BLaER1 treated with 17β-estradiol and CSF1 and Interleukin-3, amounts not matched to agents 10 nM and 100 nM (cell line): ENCODE measurements around the gene KIAA2012.

Source experiments
- H3K27ac ChIP-seq, 11 experiments: shearing (Covaris generic); formaldehyde crosslinking; 2 replicates each; pipeline ENCODE4 v1.8.1; 2022
- H3K27me3 ChIP-seq, 11 experiments: shearing (Covaris generic); formaldehyde crosslinking; 2 replicates each; pipeline ENCODE4 v1.8.1; 2022
- H3K36me3 ChIP-seq, 11 experiments: shearing (Covaris generic); formaldehyde crosslinking; 2 replicates each; pipeline ENCODE4 v1.8.1; 2022
- H3K4me1 ChIP-seq, 10 experiments: shearing (Covaris generic); formaldehyde crosslinking; 2 replicates each; pipeline ENCODE4 v1.8.1; 2022
- H3K4me2 ChIP-seq, 11 experiments: shearing (Covaris generic); formaldehyde crosslinking; 2 replicates each; pipeline ENCODE4 v1.8.1; 2022
- H3K4me3 ChIP-seq, 10 experiments: shearing (Covaris generic); formaldehyde crosslinking; 2 replicates each; pipeline ENCODE4 v1.8.1; 2022
- H3K9ac ChIP-seq, 11 experiments: shearing (Covaris generic); formaldehyde crosslinking; 2 replicates each; pipeline ENCODE4 v1.8.1; 2022
- H3K9me3 ChIP-seq, 11 experiments: shearing (Covaris generic); formaldehyde crosslinking; replicated peaks in 1 of 11; 2 replicates each; pipeline ENCODE4 v1.8.1; 2022
- H4K20me1 ChIP-seq, 11 experiments: shearing (Covaris generic); formaldehyde crosslinking; 2 replicates each; pipeline ENCODE4 v1.8.1; 2022
- Cebpa-rat ChIP-seq, 11 experiments: shearing (Covaris generic); IDR thresholded peaks; 2 replicates each; pipeline ENCODE4 v1.8.1; 2022

KIAA2012 gene

DNA sequence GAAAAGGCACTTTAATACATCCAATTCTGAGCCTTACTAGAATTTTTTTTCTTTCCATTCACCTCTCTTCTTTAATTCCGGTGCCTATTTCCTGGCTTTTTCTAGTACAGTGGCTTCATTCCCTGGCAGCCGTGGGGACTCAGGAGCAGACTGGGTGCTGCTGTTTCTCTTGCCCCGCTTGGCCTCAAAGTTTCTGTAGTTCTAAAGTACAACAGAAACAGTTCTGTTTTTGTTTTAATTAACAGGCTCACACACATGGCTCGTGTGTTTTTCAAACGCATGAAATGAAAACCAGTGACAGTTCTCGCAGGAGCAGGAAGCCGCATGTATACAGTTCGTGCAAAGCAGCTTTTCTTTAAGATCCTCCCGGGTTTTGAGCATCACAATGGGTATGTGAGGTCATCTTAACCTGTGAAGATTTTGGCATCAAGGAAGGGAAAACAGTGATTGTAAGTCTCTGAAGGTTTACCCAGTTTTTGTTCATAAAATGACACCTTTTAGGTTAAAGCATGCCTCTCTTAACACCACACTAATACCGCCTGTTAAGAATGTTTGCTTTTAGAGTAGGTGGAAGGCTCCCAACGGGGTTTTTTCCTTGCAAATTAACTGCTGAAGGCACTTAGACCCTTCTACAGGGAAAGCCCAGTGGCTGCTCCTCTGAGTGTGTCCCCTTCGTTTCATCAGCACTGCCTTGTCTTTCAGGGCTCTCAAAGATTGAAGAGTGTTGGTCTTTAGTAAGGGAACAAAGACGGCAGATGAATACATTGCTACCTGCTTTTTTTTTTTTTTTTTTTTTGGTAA lies 33.6 kb upstream of the KIAA2012 start:
- Histone ChIP-seq H3K4me1 (peaks cover 10 to 46% (median 18%) of the 10 kb centered on the region in 10 experiments), H3K4me2 (peak overlapping the region in 3 of 11 experiments; percentile 7 to 29 (median 13); a peak in 2 of 22 replicates), H3K4me3 (no peak overlapping the region), H3K27ac (no peak overlapping the region), H4K20me1 (peaks cover 10 to 26% (median 15%) of the 10 kb centered on the region in 11 experiments; a peak in 17 of 22 replicates), H3K9me3 (no peaks in the 10 kb centered on the region), H3K9ac (no peak overlapping the region), H3K27me3 (peaks cover 17 to 36% (median 33%) of the 10 kb centered on the region in 11 experiments), H3K36me3 (no peaks in the 10 kb centered on the region)
- TF ChIP-seq Cebpa-rat (IDR thresholded peaks at IDR 0.05), result no peak

DNA sequence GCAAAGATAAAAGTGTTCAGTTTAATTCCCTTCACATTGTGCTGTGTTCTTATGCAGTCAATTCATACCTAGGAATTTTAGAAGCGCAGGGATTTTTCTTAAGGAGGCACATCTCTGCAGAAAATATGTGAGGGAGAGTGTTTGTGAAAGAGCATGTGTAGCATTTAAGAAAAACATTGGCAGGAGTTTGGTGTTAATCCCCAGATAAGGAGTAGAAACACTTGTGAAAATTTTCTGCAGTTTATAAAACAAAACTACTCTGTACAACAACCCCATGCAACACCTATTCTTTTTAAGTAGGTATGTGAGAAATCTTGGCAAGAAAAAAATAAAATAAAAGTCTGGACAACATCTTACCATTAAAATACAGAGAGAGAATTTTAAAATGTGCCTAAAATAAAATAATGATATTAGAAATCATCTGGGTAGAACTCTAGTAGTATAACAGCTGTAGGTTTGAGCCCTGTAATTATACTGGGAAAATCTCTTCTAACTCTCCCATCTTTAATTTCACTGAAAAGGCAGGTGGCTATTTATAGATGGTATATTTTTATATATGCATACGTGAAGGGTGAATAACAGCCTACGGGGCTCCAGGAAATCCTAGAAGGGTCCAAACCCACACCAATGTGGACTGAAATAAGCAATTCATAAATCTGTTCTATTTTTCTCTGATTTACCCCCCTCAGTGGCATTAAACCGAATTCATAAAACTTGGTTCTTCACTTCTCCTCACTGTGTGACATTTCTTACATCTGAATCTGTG lies 32.8 kb upstream of the KIAA2012 start:
- Histone ChIP-seq H3K4me1 (peaks cover 2 to 40% (median 10%) of the 10 kb centered on the region in 10 experiments), H3K4me3 (no peak overlapping the region)

DNA sequence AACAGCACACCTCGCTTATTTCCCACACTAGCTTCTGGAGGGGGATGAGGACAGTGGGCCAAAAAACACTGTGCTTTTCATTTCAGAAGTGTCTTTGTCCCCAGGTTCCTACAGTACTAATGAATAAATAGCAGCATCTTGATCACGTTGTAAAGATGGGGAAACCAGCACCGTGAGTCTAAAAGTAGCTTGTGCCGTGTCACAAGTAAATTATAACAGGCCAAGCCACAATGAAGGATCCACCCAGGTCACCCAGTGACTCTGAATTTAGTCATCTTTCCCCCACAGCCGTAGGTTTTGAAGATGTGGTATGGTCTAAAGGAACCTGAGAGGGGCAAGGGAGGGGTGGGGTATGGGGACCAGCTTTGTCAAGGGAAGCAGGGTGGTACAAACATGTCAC lies 30.6 kb upstream of the KIAA2012 start:
- H3K4me3 ChIP-seq, result no peak overlapping the region
- H3K27me3 ChIP-seq, result peaks cover 0 to 7% (median 4%) of the 10 kb centered on the region in 11 experiments; a peak in 9 of 22 replicates
- H3K27ac ChIP-seq, result no peak overlapping the region
- H3K4me2 ChIP-seq, result no peak overlapping the region
- no peaks in the 10 kb centered on the region for H3K36me3 ChIP-seq
- no peak for TF ChIP-seq Cebpa-rat (IDR thresholded peaks at IDR 0.05)
- no peaks in the 10 kb centered on the region for H4K20me1 ChIP-seq
- H3K9me3 ChIP-seq, result no peaks in the 10 kb centered on the region
- peaks cover 0 to 18% (median 6%) of the 10 kb centered on the region in 10 experiments; a peak in 9 of 20 replicates for H3K4me1 ChIP-seq
- no peak overlapping the region for H3K9ac ChIP-seq

More for the DNA sequence above, 32.8 kb upstream of the KIAA2012 start:
- H3K27me3 ChIP-seq, result peaks cover 14 to 29% (median 25%) of the 10 kb centered on the region in 11 experiments
- peak overlapping the region in 1 of 11 experiments; percentile 6; a peak in 1 of 22 replicates for H3K4me2 ChIP-seq
- no peak for TF ChIP-seq Cebpa-rat (IDR thresholded peaks at IDR 0.05)
- no peaks in the 10 kb centered on the region for H3K36me3 ChIP-seq
- H3K9me3 ChIP-seq, result no peaks in the 10 kb centered on the region
- H4K20me1 ChIP-seq, result peaks cover 3 to 18% (median 8%) of the 10 kb centered on the region in 11 experiments; a peak in 17 of 22 replicates
- no peak overlapping the region for H3K27ac ChIP-seq
- no peak overlapping the region for H3K9ac ChIP-seq

DNA sequence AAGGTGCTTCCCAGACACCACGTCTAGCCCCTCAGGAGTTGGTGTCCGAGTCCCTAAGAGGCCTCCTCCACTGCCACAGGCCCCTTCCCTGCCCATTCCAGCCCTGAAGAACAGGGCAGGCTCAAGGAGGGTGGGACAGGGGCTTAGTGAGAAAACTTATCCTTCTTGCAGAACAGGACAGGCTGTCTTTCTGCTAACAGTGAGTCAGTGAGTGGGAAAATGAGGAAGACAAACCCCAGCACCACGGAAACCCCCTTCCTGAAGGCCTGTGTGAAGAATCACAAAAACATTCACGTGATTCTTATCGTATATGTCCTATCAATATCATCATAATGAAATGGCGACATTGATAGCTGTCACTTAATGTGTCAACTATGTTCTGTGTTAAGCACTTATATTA lies 29.6 kb upstream of the KIAA2012 start:
- peaks cover 0 to 13% (median 6%) of the 10 kb centered on the region in 10 experiments; a peak in 9 of 20 replicates for H3K4me1 ChIP-seq
- peak overlapping the region in 3 of 11 experiments; percentile 33 to 57 (median 36); a peak in 6 of 22 replicates for H3K4me2 ChIP-seq
- H3K36me3 ChIP-seq, result no peaks in the 10 kb centered on the region
- H3K4me3 ChIP-seq, result no peak overlapping the region
- no peaks in the 10 kb centered on the region for H4K20me1 ChIP-seq
- H3K27ac ChIP-seq, result no peak overlapping the region
- H3K9me3 ChIP-seq, result no peaks in the 10 kb centered on the region
- no peak overlapping the region for H3K9ac ChIP-seq
- no peak for TF ChIP-seq Cebpa-rat (IDR thresholded peaks at IDR 0.05)
- peaks cover 0 to 4% (median 0%) of the 10 kb centered on the region in 11 experiments; a peak in 3 of 22 replicates for H3K27me3 ChIP-seq

DNA sequence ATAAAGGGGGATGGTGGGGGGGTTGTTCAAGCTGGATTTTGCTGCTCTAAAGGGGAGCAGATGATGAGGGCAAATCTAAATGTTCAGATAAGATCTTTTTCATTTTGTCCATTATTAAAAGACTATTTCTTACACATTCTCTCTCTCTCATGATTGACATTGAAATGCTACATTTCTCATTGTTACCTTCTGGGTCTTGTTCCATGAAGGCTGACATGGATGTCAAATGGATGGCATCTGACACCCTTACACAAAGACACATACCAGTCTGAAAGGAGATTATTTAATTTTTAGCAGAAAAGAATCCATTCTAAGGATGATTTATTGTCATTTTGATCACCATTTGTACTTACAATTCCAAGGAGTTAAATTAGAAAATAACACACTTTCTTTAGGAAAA lies 28.3 kb upstream of the KIAA2012 start:
- Histone ChIP-seq H3K4me3 (no peak overlapping the region), H3K4me1 (peaks cover 0 to 9% (median 3%) of the 10 kb centered on the region in 10 experiments; a peak in 9 of 20 replicates), H4K20me1 (no peaks in the 10 kb centered on the region), H3K9me3 (no peaks in the 10 kb centered on the region), H3K27ac (no peak overlapping the region), H3K9ac (no peak overlapping the region), H3K4me2 (no peak overlapping the region), H3K36me3 (no peaks in the 10 kb centered on the region), H3K27me3 (no peaks in the 10 kb centered on the region)
- TF ChIP-seq Cebpa-rat (IDR thresholded peaks at IDR 0.05), result no peak

DNA sequence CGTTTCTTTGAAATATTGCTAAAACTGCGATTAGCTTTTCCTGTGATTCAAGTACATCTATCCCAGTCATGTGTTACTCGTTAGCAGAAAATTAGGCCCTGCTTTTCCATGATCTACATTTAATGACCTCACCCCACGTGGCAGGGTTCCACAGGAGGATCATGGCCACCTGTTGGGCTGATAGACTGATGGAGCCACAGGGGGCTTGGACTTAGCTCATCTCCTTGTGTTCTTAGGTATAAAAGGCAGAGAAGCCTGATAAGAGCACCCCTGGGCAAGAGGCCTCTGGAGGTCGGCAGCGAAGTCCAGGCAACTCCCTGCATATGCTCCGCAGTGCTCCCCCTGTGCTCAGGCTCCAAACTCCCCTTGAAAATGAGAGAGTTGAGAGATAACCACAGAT lies 26.5 kb upstream of the KIAA2012 start:
- H3K9ac ChIP-seq, result no peak overlapping the region
- H3K4me2 ChIP-seq, result no peak overlapping the region
- no peak overlapping the region for H3K27ac ChIP-seq
- H3K36me3 ChIP-seq, result no peaks in the 10 kb centered on the region
- no peaks in the 10 kb centered on the region for H3K27me3 ChIP-seq
- H3K9me3 ChIP-seq, result no peaks in the 10 kb centered on the region
- TF ChIP-seq Cebpa-rat (IDR thresholded peaks at IDR 0.05), result no peak
- H3K4me1 ChIP-seq, result peaks cover 0 to 9% (median 0%) of the 10 kb centered on the region in 10 experiments; a peak in 7 of 20 replicates
- H4K20me1 ChIP-seq, result no peaks in the 10 kb centered on the region
- no peak overlapping the region for H3K4me3 ChIP-seq

DNA sequence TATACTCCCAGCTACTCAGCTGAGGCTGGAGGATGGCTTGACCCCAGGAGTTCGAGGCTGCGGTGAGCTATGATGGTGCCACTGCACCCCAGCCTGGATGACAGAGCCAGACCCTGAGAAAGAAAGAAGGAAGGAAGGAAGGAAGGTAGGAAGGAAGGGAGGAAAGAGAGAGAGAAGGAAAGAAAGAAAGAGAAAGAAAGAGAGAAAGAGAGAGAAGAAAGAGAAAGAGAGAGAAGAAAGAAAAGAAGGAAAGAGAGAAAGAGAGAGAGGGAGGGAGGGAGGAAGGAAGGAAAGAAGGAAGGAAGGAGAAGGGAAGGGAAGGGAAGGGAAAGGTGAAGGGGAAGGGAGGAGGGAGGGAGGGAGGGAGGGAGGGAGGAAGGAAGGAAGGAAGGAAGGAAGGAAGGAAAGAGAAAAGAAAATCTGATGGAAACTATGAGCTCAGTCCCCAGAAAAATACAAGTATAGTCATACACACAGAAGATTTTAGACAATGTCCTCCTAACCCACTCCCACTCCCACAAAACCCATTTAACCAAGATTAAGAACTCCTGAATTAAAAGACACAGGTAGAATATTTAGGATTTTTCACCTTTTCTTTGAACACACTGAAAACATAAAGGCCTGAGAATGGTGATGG lies 23.8 kb upstream of the KIAA2012 start:
- Histone ChIP-seq H3K9ac (no peak overlapping the region), H3K27ac (no peak overlapping the region), H3K9me3 (no peaks in the 10 kb centered on the region), H3K4me2 (no peak overlapping the region), H4K20me1 (no peaks in the 10 kb centered on the region), H3K4me1 (no peaks in the 10 kb centered on the region), H3K27me3 (no peaks in the 10 kb centered on the region), H3K4me3 (no peak overlapping the region), H3K36me3 (no peaks in the 10 kb centered on the region)
- no peak for TF ChIP-seq Cebpa-rat (IDR thresholded peaks at IDR 0.05)

DNA sequence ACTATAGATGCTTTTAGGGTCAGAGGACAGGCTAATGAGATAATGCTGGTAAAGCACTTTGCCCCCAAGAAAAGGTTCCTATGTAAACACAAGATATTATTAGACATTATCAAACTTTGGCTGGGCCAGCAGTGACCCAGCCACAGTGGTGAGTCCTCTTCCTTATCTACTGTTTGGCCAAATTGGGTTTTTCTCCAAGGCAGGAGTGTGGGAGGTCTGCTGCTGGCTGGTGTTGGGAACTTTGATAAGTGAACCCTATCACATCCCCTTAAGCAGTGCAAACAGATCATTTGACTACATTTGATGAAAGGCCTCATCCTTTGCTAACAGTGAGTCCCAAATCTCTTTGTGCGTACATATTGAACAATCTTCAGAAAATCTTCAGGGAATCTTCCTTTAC lies 23.2 kb upstream of the KIAA2012 start:
- H3K4me3 ChIP-seq, result no peak overlapping the region
- H3K4me2 ChIP-seq, result no peak overlapping the region
- H4K20me1 ChIP-seq, result no peaks in the 10 kb centered on the region
- H3K36me3 ChIP-seq, result no peaks in the 10 kb centered on the region
- H3K27ac ChIP-seq, result no peak overlapping the region
- H3K9ac ChIP-seq, result no peak overlapping the region
- H3K9me3 ChIP-seq, result no peaks in the 10 kb centered on the region
- no peaks in the 10 kb centered on the region for H3K4me1 ChIP-seq
- H3K27me3 ChIP-seq, result no peaks in the 10 kb centered on the region
- no peak for TF ChIP-seq Cebpa-rat (IDR thresholded peaks at IDR 0.05)

DNA sequence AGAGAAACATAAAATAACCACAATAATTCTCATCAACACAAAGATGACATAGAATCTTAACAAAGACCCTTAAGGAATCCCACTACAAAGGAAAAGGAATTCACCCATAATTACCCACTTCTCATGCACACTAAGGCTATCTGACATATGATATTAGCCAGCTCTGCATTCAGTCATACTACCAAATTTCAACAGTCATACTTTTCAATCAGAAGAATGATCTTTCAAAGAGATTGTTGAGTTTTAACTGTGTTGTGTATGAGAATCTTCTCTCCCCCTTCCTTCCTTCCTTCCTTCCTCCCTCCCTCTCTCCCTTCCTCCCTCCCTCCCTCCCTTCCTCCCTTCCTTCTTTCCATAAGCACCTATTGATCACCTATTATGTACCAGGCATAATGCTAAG lies 22.4 kb upstream of the KIAA2012 start:
- Histone ChIP-seq H3K36me3 (no peaks in the 10 kb centered on the region), H3K4me3 (no peak overlapping the region), H3K9me3 (no peaks in the 10 kb centered on the region), H3K27ac (no peak overlapping the region), H3K4me2 (no peak overlapping the region), H4K20me1 (no peaks in the 10 kb centered on the region), H3K27me3 (no peaks in the 10 kb centered on the region), H3K4me1 (no peaks in the 10 kb centered on the region), H3K9ac (no peak overlapping the region)
- TF ChIP-seq Cebpa-rat (IDR thresholded peaks at IDR 0.05), result no peak
